HEK293 (cell line): ENCODE data around the gene METTL25B.

Experiments
- GFI1B ChIP-seq: fragments of 450-650 bp; formaldehyde crosslinking; IDR thresholded peaks from 2 replicates; pipeline ENCODE4 v1.5.1; 2016; ENCODE audit warnings: missing biosample characterization, missing genetic modification characterization
- GLIS2 ChIP-seq: fragments of 450-650 bp; formaldehyde crosslinking; IDR thresholded peaks from 2 replicates; pipeline ENCODE4 v1.5.1; 2016; ENCODE audit warnings: missing biosample characterization, missing genetic modification characterization
- IKZF3 ChIP-seq: fragments of 450-650 bp; IDR thresholded peaks from 2 replicates; pipeline ENCODE4 v1.5.0; 2018; ENCODE audit warnings: missing biosample characterization, mild to moderate bottlenecking, missing genetic modification characterization, moderate library complexity
- KLF7 ChIP-seq: fragments of 450-650 bp; formaldehyde crosslinking; IDR thresholded peaks from 2 replicates; pipeline ENCODE4 v1.5.1; 2016; ENCODE audit warnings: missing biosample characterization, missing genetic modification characterization, borderline replicate concordance
- MYNN ChIP-seq: fragments of 450-650 bp; formaldehyde crosslinking; IDR thresholded peaks from 2 replicates; pipeline ENCODE4 v1.5.1; 2016; ENCODE audit warnings: missing biosample characterization, missing genetic modification characterization, borderline replicate concordance
- PRDM1 ChIP-seq: fragments of 450-650 bp; formaldehyde crosslinking; IDR thresholded peaks from 2 replicates; pipeline ENCODE4; 2016; ENCODE audit warnings: missing biosample characterization, missing genetic modification characterization
- REPIN1 ChIP-seq: fragments of 450-650 bp; formaldehyde crosslinking; IDR thresholded peaks from 2 replicates; pipeline ENCODE4 v1.5.1; 2017; ENCODE audit warnings: missing biosample characterization, missing genetic modification characterization, low read depth
- TCF7L2 ChIP-seq: IDR thresholded peaks from 2 replicates; pipeline ENCODE4 v1.6.1; 2011; ENCODE audit warnings: low read depth, mild to moderate bottlenecking, inconsistent platforms, low read length, moderate library complexity, borderline replicate concordance
- ZBTB48 ChIP-seq: fragments of 450-650 bp; formaldehyde crosslinking; IDR thresholded peaks from 2 replicates; pipeline ENCODE4 v1.5.1; 2016; ENCODE audit warnings: missing biosample characterization, missing genetic modification characterization
- ZFHX2 ChIP-seq: fragments of 450-650 bp; formaldehyde crosslinking; conservative IDR thresholded peaks from 2 replicates; pipeline ENCODE4 v1.5.1; 2016; ENCODE audit warnings: missing biosample characterization, missing genetic modification characterization
- ZFP69B ChIP-seq: fragments of 450-650 bp; formaldehyde crosslinking; IDR thresholded peaks from 2 replicates; pipeline ENCODE4 v1.5.1; 2016; ENCODE audit warnings: missing biosample characterization, missing genetic modification characterization
- ZNF121 ChIP-seq: fragments of 450-650 bp; formaldehyde crosslinking; IDR thresholded peaks from 2 replicates; pipeline ENCODE4 v1.5.1; 2016; ENCODE audit warnings: missing biosample characterization, missing genetic modification characterization
- ZNF138 ChIP-seq: fragments of 450-650 bp; formaldehyde crosslinking; IDR thresholded peaks from 2 replicates; pipeline ENCODE4 v1.5.1; 2016; ENCODE audit warnings: missing biosample characterization, missing genetic modification characterization, borderline replicate concordance
- ZNF175 ChIP-seq: fragments of 450-650 bp; formaldehyde crosslinking; IDR thresholded peaks from 2 replicates; pipeline ENCODE4 v1.5.1; 2016; ENCODE audit warnings: missing biosample characterization, missing genetic modification characterization
- ZNF350 ChIP-seq: fragments of 450-650 bp; formaldehyde crosslinking; IDR thresholded peaks from 2 replicates; pipeline ENCODE4 v1.5.0; 2017; ENCODE audit warnings: missing biosample characterization, mild to moderate bottlenecking, missing genetic modification characterization
- ZNF366 ChIP-seq: fragments of 450-650 bp; formaldehyde crosslinking; conservative IDR thresholded peaks from 2 replicates; pipeline ENCODE4 v1.5.1; 2016; ENCODE audit warnings: missing biosample characterization, missing genetic modification characterization
- ZNF37A ChIP-seq: fragments of 450-650 bp; IDR thresholded peaks from 2 replicates; pipeline ENCODE4 v1.5.1; 2018; ENCODE audit warnings: missing biosample characterization, missing genetic modification characterization
- ZNF398 ChIP-seq: fragments of 450-650 bp; formaldehyde crosslinking; IDR thresholded peaks from 2 replicates; pipeline ENCODE4 v1.5.1; 2017; ENCODE audit warnings: missing biosample characterization, missing genetic modification characterization
- ZNF404 ChIP-seq: fragments of 450-650 bp; formaldehyde crosslinking; IDR thresholded peaks from 2 replicates; pipeline ENCODE4 v1.5.1; 2017; ENCODE audit warnings: missing biosample characterization, missing genetic modification characterization
- ZNF423 ChIP-seq: fragments of 450-650 bp; formaldehyde crosslinking; IDR thresholded peaks from 2 replicates; pipeline ENCODE4 v1.5.1; 2016; ENCODE audit warnings: missing biosample characterization, missing genetic modification characterization
- ZNF426 ChIP-seq: fragments of 450-650 bp; formaldehyde crosslinking; IDR thresholded peaks from 2 replicates; pipeline ENCODE4 v1.5.1; 2017; ENCODE audit warnings: missing biosample characterization, missing genetic modification characterization, mild to moderate bottlenecking, inconsistent platforms, moderate library complexity
- ZNF449 ChIP-seq: fragments of 450-650 bp; formaldehyde crosslinking; IDR thresholded peaks from 2 replicates; pipeline ENCODE4 v1.5.1; 2017; ENCODE audit warnings: missing biosample characterization, mild to moderate bottlenecking, missing genetic modification characterization, moderate library complexity
- ZNF529 ChIP-seq: fragments of 450-650 bp; formaldehyde crosslinking; IDR thresholded peaks from 2 replicates; pipeline ENCODE4 v1.5.1; 2017; ENCODE audit warnings: missing genetic modification characterization, missing biosample characterization; ENCODE audit not compliant: insufficient replicate concordance
- ZNF549 ChIP-seq: fragments of 450-650 bp; IDR thresholded peaks from 2 replicates; pipeline ENCODE4 v1.5.1; 2018; ENCODE audit warnings: missing biosample characterization, missing genetic modification characterization, mild to moderate bottlenecking, inconsistent platforms, moderate library complexity
- ZNF600 ChIP-seq: fragments of 450-650 bp; formaldehyde crosslinking; IDR thresholded peaks from 2 replicates; pipeline ENCODE4 v1.5.1; 2016; ENCODE audit warnings: missing biosample characterization, missing genetic modification characterization
- ZNF626 ChIP-seq: fragments of 450-650 bp; sonication (Bioruptor Pico); formaldehyde crosslinking; IDR thresholded peaks from 2 replicates; pipeline ENCODE4 v1.5.1; 2018; ENCODE audit warnings: missing biosample characterization, missing genetic modification characterization, inconsistent platforms
- ZNF660 ChIP-seq: fragments of 450-650 bp; IDR thresholded peaks from 2 replicates; pipeline ENCODE4 v1.5.1; 2018; ENCODE audit warnings: missing biosample characterization, mild to moderate bottlenecking, missing genetic modification characterization
- ZNF777 ChIP-seq: fragments of 450-650 bp; formaldehyde crosslinking; IDR thresholded peaks from 2 replicates; pipeline ENCODE4 v1.5.1; 2017; ENCODE audit warnings: missing biosample characterization, missing genetic modification characterization, borderline replicate concordance
- TF ChIP-seq, protein P1 (sequence below): fragments of 450-650 bp; formaldehyde crosslinking; IDR thresholded peaks from 2 replicates; pipeline ENCODE4 v1.5.1; 2016; ENCODE audit warnings: missing biosample characterization, missing genetic modification characterization, borderline replicate concordance

Gene METTL25B

DNA sequence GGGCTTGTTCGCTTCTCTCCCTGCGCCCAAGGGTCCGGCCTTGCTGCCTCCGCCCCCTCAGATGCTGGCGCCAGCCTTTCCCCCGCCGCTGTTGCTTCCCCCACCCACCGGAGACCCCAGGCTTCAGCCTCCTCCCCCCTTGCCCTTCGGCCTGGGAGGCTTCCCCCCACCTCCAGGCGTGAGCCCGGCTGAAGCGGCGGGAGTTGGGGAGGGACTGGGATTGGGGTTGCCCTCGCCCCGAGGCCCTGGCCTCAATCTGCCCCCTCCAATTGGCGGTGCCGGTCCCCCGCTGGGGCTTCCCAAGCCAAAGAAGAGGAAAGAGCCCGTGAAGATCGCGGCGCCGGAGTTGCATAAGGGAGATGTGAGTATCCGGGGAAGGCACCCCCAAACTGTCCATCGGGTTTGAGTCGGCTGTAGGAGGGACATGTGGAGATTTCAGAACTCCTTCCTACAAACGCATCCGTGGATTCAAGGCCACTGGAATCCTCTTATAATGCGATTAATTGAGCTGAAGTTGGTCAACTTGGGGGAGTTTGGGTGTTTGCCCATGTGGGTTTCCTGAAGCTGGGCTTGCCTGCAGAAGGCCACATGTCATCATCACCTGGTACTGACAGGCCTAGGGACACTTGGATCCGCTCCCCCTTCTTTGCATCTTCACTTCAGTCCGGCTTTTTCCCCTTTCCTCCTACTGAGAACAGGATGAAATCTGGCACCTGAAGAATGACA, 39.8 kb downstream of the METTL25B start (continued):
- TF ChIP-seq ZNF138 (tag by site-specific recombination) (no peak), ZNF600 (tag by site-specific recombination) (peak; percentile 3; the same call in 1 of the 2 replicates), TCF7L2 (no peak), ZNF449 (tag by site-specific recombination) (no peak), KLF7 (no peak), ZNF37A (tag by site-specific recombination) (no peak), ZNF404 (tag by site-specific recombination) (no peak), ZNF529 (no peak), GLIS2 (tag by site-specific recombination) (peak; percentile 58), ZNF423 (tag by site-specific recombination) (peak; percentile 3), MYNN (no peak), ZNF549 (tag by site-specific recombination) (no peak), IKZF3 (tag by site-specific recombination) (no peak; the same call in 1 of the 2 replicates), ZNF626 (no peak), ZNF350 (tag by site-specific recombination) (no peak), ZNF660 (tag by site-specific recombination) (0 out of 2 replicates have a peak, but pooled peaks have one; percentile 5), PRDM1 (no peak), REPIN1 (tag by site-specific recombination) (no peak), ZNF121 (tag by site-specific recombination) (no peak), ZFP69B (no peak), ZFHX2 (tag by site-specific recombination) (no peak; the same call in 1 of the 2 replicates), ZNF175 (tag by site-specific recombination) (no peak), ZNF398 (peak; percentile 99), ZNF426 (tag by site-specific recombination) (no peak), GFI1B (no peak), ZNF366 (tag by site-specific recombination) (no peak), ZNF777 (tag by site-specific recombination) (no peak), ZBTB48 (no peak)
- TF ChIP-seq, protein P1, sequence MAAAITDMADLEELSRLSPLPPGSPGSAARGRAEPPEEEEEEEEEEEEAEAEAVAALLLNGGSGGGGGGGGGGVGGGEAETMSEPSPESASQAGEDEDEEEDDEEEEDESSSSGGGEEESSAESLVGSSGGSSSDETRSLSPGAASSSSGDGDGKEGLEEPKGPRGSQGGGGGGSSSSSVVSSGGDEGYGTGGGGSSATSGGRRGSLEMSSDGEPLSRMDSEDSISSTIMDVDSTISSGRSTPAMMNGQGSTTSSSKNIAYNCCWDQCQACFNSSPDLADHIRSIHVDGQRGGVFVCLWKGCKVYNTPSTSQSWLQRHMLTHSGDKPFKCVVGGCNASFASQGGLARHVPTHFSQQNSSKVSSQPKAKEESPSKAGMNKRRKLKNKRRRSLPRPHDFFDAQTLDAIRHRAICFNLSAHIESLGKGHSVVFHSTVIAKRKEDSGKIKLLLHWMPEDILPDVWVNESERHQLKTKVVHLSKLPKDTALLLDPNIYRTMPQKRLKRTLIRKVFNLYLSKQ (tag by site-specific recombination): no peak
